IPS-NIHi11 (cell line): Measurements from ENCODE around the gene PARM1.

Experiments used
- DNase-seq: peaks from one replicate; pipeline ENCODE4 v3.0.0; 2012; ENCODE audit warnings: mixed read lengths, low spot score

PARM1 gene

GRCh38 chr4:74932832-74933561 lies at the start of gene PARM1:
PARM1 (plus strand) TSS chr4:74933116; CDS start chr4:74933328, 212 bp downstream.
- peak; percentile 91 for DNase-seq

- no peak for DNase-seq
These were observed 48.6 kb upstream of the PARM1 start for GRCh38 chr4:74884266-74884665.

GRCh38 chr4:74886484-74886883 lies 46.4 kb upstream of the PARM1 start:
- no peak for DNase-seq

- no peak for DNase-seq
These were observed 42.6 kb upstream of the PARM1 start for GRCh38 chr4:74890341-74890740.

- DNase-seq: no peak
These were observed 41.9 kb upstream of the PARM1 start for GRCh38 chr4:74891037-74891436.

GRCh38 chr4:74893171-74893570 lies 39.7 kb upstream of the PARM1 start:
- DNase-seq: no peak

- no peak for DNase-seq
These were observed 36.3 kb upstream of the PARM1 start for GRCh38 chr4:74896595-74896994.

GRCh38 chr4:74897386-74897785 lies 35.5 kb upstream of the PARM1 start:
- DNase-seq: no peak

GRCh38 chr4:74900862-74901261 lies 32.1 kb upstream of the PARM1 start:
- no peak for DNase-seq

GRCh38 chr4:74904509-74905065 lies 28.3 kb upstream of the PARM1 start:
- DNase-seq: peak; percentile 18

- no peak for DNase-seq
These were observed 26.1 kb upstream of the PARM1 start for GRCh38 chr4:74906771-74907170.

- no peak for DNase-seq
These were observed 13.1 kb upstream of the PARM1 start for GRCh38 chr4:74919783-74920182.

GRCh38 chr4:74920704-74921103 lies 12.2 kb upstream of the PARM1 start:
- DNase-seq: no peak

- DNase-seq: no peak
These were observed 11.4 kb upstream of the PARM1 start for GRCh38 chr4:74921490-74921889.

- DNase-seq: no peak
These were observed 6.9 kb upstream of the PARM1 start for GRCh38 chr4:74926007-74926406.

- no peak for DNase-seq
These were observed 2.8 kb upstream of the PARM1 start for GRCh38 chr4:74930162-74930561.

GRCh38 chr4:74931376-74931775 lies 1.5 kb upstream of the PARM1 start:
- DNase-seq: no peak

GRCh38 chr4:74932010-74932409 lies 906 bp upstream of the PARM1 start:
- DNase-seq: no peak

- DNase-seq: peak; percentile 17
These were observed 673 bp downstream of the PARM1 start for GRCh38 chr4:74933562-74934015.

- DNase-seq: peak; percentile 44
These were observed 1.3 kb downstream of the PARM1 start for GRCh38 chr4:74934016-74934831.

GRCh38 chr4:74934888-74935287 lies 2.0 kb downstream of the PARM1 start:
- DNase-seq: peak; percentile 13

- no peak for DNase-seq
These were observed 8.2 kb downstream of the PARM1 start for GRCh38 chr4:74941123-74941522.
